DMS53 treated with DMSO at 0.1 percent for 48 hours (cell line): ENCODE results near the gene SATB2.

Experiments
- DNase-seq: peaks from one replicate; lab custom pipeline; 2025; ENCODE audit not compliant: unreplicated experiment; lab: John Stamatoyannopoulos, UW

The SATB2 gene

DNA sequence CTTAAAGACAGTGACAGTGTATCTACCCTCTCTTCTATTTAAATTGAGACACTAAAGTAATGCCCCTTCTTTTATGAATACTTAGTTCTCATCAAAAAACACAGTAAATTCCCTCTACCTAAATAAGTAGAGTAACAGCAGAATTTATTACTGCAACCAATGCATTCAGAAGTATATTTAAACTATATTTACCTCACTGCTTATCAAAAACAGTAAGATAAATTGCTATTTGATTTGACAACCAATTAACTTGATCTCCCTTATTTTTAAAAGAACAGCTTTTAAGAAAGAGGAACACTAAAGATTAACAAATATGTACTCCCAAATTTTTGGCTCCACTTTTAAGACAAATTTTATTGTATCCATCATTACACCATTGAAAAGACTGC lies 4.8 kb downstream of the SATB2 start:
- DNase-seq, result no peak

DNA sequence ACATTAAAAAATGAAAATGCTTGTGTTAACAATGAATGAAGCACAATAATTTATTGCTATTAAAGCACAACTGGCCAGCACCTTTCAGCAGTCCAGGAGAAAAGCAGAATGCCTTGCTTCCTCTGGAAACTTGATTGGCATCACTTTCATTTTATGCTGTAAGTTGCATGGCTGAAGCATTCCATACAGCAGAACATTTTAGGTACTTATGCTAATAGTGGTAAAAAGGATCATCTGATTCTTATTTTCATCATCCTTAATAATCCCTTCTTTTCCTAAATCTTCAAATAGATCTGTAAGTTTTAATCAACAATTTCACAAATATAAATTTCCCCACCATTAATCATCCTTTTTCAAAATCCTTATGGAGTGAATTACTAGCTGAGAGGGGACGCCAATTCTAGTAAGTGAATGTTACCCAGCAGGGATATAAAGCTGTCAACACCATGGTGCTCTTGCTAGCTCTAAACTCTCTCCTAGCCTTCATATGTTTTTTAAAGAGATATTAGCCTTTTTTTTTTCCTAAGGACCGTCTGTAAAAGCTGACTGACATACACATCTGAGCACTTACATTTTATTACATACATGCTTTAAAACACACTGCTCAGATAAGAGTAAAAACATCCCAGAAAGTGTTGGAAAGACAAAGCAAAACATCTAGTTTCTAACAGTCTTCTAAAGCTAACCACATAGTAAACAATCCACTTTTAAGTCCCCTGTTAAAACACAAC lies 5.3 kb downstream of the SATB2 start:
- DNase-seq, result no peak

DNA sequence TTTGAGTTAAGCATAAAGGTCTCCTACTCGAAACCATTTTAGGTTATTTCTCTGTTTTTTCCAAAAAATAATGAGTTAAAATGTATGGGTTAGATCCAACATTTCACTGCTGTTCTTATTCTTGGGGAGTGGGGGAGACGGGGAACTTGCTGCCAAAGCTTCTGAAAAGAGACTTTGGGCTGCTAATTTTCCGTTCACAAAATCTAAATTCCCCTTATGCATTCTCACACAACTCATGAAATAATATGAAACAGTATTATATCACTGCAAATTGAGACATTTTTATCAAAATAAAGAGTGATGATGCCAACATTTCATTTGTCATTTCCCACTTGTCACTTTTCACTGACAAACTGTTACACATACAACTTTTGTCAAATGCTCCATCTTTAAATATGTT lies 7.8 kb downstream of the SATB2 start:
- DNase-seq, result no peak

DNA sequence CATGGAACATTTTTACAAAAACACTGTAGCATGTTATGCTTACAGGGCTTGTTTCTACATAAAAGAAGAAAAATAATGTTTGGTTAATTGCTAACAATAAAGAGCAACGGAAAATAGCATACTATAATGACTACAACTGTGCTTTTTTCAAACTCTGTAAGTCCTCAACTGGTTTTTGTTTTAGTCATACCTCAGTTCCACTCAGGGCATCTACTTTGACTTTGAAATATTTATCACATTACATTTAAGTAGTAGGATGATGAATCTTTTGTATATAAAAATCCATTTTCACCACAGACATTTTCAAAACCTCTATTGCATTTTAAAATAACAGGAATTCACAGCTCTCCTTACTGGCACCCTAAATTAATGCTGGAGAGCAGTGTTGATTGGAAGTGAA lies 8.3 kb downstream of the SATB2 start:
- no peak for DNase-seq

DNA sequence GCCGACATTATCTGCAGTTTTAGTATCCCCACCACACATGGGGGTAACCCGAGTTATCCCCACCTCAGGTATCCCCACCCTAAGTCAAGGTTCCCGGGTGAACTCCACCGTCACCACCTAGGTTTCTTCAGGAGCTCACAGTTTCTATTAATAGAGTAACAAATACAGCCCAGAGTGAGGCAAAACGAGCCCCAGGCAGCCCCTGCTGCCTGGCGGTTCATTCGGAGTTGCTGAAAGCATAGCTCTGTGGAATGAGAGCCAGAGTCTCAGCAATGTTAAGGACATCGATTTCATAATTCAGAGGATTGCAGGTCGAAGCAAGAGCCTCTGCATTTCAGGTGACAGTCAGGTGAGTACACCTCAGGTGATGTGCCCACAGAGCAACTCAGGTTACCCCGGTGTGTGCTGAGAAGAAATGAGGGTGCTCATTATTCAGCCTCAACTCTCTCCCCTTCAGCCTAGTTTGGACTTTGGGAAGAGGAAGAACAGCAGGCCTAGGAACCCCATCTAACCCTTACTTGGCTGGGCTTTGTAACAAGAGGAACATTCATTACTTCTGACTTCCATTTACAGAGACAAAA lies 10.7 kb downstream of the SATB2 start:
- no peak for DNase-seq

DNA sequence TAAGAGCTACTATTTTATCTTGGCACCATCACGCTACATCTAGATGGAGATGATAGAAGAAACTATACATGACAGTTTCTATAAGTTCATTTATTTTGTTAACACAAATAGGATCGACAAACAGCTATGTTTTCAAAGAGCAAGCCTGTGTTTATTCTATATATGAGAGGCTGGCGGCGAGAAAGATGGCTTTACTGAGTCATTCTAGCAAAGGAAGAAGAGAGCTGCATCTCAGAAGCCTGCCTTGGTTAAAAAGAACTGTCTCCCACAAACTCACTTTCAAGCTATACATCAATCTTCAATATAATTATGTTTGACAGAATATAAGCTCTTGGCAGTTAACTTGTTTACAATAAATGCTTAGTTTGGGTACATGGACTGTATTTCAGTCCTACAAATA lies 13.0 kb downstream of the SATB2 start:
- no peak for DNase-seq

DNA sequence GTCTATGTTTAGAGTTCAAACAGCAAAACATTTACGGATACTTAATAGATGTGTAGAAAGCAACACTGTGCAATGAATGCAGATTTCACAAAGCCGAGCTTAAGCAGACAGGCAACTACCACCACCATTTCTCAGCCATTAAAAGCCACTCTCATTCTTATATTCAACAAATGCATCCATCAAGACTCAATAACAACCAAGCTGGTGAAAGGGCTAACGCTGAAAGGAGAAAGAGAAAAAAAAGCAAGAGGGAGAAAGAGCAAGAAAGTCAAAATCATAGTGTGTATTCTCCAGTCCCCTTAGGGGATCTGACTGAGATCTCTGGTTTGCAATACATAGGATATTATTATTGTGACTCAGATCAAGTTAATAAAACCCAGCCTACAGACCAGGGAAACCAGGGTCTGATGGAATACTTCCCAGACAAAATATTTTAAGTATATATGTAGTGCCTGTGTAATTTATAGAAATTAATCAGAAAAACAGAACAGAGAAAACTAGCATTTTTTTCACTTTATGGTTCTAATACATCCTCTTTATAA lies 14.1 kb downstream of the SATB2 start:
- no peak for DNase-seq

DNA sequence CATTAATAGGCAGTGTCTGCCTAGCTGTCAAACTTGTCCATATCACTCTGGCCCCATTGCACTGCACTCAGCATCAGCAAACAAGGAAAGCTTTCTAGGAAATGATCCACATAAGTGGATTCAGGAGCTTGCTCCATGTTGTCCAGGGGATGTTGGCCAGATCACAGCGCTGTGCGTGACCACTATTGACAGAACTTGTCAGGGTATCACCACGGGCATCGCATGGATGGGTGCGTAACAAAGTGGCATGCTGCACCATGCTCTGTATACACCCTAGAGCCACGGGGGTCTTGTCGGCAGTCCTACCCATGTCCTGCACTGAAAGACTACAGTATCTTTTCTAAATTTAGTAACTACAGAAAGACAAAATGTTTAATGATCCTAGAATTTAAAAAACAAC lies 15.6 kb downstream of the SATB2 start:
- no peak for DNase-seq

DNA sequence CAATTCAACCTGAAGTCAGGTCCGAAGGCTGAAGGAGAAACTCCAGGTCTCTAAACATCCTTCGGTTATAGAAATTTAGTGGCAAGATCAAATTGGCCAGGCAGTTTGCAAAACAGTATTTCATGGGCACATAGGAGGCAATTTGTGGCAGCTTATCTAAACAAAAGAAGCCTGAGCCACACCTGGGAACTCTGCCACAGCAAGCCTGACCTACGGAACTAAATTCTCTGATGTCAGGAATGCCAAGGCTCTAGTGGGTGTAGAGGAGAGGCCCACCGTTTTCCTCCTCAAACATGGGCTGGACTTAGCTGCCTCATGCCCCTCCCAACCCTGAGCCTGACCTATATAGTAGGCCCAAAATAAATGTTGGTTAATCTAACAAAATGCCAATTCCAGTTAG lies 16.0 kb downstream of the SATB2 start:
- DNase-seq, result no peak

DNA sequence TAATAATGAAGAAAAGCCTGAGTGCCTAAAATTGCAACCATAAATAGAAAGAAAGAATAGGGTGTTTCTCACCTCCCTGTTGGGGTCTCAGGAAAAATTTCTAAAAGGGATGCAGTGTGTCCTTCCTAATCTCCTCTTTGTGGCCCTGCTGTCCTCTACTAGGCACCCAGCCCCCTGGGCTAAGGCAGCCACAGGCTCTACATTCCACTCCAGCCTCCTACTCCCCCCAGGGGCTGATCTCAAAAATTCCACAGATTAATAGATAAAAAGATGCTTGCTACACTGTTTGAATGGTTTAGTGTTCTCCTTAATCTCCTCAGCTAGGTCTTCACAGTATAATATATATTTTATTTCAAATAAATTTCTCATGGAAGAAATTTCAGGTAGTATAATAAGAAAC lies 17.6 kb downstream of the SATB2 start:
- no peak for DNase-seq

DNA sequence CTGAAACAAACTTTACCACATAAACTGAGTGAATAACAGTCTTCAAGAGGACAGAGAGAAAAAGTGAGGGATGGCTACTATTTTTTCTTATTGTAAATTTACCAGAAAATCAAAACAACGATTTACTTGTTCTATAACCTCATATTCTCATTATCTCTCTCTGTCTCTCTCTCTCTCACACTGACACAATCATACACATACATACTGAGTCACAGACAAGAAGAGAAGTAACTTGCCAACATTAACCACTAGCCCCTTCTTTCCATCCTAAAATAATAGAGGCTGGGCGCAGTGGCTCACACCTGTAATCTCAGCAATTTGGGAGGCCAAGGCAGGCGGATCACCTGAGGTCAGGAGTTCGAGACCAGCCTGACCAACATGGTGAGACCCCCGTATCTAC lies 18.2 kb downstream of the SATB2 start:
- DNase-seq, result no peak

DNA sequence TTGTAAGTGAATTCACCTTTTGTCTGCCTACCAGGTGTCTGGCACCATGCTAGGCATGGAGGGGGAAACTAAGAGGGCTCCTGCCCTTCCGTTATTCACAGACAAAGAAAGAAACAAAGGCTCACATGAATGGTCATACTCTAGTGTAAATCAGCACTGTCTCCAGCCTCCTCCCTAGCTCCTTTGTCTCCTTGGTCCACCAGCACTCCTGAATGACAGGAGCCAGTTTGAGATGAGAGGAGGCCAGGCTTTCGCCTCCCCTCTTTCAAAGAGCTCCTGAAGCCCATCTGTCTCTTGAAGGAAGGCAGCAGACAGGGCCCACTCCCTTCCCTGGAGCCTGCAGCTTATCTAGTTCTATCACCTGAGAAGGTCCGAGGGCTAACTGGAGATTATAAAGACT lies 18.7 kb downstream of the SATB2 start:
- no peak for DNase-seq

DNA sequence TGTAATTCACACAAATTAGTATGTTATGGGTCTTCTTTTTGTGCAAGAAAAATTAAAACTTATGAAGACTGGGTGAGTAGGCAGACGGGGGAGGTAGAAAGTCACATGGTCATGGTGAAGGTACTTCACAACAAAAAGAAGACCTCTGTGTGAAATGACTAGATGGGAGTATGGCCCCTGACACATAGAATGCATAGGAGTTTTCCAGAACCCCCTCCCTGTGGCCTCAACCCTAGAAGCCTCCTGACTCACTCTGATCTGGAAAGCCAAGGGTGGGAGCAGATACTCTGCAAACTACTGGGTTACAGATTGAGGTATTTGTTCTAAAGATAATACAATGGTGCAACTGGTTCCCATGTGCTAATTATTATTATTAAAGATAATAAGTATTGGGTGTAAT lies 23.2 kb downstream of the SATB2 start:
- no peak for DNase-seq

DNA sequence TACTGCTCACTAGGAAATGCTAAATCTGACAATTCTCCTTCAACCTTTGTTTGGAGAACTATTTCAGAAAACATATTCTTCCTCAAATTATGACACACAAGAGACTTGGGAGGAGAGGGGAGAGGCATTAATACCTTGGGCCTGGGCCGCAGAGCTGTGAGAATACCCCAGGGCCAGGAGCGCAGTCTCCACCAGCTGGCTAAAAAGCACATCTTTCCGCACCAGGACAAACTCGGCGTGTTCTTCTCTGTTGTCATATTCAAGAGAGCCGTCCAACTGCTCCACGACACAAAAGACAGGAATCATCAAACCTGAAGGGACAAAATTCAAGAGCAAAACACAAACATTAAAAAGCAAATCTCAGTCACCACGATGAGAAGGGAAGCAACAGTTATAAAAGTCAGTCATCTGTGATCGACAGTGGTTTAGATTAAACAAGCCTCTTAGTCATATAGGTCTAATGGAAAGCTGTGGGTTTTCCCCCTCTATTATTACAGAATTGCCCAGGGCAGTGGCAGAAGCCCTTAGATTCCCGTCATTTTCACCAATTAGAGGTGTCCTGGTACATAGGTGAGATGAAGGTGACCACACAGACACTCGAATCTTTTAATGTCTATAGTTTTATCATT lies 24.4 kb downstream of the SATB2 start:
- DNase-seq, result peak; percentile 54

DNA sequence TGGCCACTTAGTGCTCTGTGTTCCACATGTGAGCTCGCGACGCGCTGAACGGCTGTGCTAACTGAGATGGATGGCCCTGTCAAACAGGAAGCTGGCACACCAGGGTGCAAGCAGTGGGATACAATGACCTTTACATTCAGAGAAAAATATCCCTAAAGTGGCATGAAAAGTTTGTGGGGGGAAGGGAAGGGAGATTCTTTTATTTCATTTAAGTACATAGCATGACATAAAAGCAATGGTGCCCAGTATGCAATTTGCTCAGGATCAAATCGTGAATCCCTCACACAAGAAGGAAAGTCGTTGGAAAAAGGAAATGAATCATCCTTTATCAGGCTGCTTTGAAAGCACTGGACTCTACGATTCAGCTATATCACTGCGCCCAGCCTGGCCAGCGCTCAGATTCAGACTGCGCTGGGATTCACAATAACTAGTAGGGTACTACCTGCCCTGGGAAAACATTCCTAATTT lies 26.0 kb downstream of the SATB2 start:
- DNase-seq, result no peak

DNA sequence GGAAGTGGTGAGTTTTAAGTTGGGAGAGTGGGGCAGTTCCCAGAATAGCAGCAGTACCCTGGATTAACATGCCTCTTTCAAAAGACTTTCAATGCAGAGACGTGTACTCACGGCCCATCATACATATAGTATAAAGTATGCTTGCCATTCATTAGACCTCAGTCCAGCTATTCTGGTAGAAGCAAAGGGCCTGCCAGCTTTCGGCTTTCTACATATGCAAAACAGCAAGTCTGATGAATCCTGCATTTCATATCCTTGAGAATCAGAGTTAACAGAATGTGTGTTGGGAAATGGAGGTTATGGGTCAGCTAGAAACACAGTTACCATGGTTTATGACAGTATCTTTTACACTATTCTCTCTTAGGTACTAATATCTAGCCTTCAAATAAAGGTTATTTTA lies 27.5 kb downstream of the SATB2 start:
- DNase-seq, result no peak

DNA sequence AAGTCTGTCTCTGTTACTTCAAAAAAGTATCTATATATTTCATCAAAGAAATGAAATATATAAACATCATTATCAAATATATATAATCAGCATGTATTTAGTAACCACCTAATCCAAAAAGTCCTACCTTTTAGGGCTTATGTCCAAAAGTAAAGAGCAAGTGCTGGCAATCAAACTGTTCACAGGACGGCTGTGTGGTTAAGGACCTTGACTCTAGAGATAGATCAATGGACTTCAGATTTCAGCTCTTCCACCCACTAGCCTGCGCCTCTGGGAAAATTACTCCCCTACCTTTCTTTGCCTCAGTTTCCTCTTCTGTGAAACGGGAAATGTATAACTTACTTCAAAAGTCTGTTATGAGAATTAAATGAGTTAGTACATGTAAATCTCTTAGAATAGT lies 29.4 kb downstream of the SATB2 start:
- DNase-seq, result no peak

DNA sequence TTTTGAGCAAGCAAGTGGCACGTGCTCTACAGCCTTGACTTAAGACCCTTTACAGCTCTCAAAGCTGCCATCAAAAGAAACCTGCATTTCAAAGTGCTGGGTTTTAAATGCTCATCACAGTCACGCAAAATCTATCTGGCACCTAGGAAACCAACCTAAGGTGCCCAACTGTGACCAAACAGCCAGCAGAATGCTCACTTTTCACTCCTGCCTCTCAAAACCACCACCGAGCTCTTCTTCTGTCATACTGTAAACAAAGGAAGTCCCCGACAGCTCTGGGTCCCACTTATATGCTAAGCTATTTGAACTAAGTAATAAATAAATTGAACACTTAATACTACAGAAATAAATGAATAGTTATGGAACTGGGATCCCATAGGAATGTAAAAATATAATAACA lies 33.6 kb downstream of the SATB2 start:
- no peak for DNase-seq

DNA sequence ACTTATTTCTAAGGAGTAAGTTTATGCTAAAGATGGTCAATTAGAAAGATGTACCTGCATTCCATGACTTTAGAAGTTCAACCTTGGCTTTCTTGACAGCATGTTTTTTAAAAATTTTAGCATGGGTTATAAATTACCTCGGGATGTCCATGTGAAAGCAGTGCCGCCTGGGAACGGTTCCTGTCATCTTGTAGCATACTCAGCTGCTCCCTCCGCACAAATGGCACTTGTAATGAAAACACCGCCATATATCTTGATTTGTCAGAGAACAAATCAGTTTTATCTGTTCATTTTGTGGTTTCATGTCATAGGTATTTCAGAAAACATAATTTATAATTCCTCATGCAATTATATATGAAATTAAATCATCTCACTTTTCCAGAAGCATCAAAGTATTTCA lies 38.3 kb downstream of the SATB2 start:
- no peak for DNase-seq

DNA sequence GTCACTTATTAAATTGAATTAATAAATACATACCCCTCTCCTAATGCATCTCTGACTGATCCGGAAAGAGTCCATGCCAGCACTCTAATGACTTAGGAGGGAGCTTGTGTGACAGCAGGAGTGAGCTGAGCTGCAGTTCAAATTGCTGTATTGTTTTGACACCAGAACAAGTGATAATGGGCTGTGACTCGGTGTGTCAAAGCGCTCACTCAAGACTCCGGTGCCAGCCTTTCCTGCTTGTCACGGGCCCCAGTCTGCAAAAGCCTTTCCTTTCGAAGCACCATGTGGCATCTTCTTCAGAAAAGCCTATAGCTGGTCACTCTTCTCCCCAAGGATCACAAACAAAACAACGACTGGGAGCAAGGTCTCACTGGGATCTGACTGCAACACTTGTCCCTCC lies 43.3 kb downstream of the SATB2 start:
- DNase-seq, result no peak

DNA sequence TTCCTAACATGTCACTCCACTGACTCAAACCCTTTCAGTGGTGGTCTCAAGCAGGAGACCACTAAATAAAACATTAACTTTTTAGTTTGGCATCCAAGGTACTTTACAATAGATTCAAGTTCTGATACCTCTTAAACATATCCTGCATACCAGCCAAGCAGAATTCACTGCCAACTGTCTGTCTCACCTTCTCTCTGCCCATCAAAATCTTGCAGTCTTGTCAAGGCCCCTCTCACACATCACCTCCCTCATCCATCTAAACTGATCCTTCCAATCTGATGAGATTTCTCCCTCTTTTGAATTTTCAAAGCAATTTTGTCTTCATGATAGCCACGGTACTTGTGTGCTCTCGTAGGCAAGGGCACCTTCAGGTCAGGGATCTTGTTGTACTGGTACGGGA lies 43.7 kb downstream of the SATB2 start:
- DNase-seq, result no peak

DNA sequence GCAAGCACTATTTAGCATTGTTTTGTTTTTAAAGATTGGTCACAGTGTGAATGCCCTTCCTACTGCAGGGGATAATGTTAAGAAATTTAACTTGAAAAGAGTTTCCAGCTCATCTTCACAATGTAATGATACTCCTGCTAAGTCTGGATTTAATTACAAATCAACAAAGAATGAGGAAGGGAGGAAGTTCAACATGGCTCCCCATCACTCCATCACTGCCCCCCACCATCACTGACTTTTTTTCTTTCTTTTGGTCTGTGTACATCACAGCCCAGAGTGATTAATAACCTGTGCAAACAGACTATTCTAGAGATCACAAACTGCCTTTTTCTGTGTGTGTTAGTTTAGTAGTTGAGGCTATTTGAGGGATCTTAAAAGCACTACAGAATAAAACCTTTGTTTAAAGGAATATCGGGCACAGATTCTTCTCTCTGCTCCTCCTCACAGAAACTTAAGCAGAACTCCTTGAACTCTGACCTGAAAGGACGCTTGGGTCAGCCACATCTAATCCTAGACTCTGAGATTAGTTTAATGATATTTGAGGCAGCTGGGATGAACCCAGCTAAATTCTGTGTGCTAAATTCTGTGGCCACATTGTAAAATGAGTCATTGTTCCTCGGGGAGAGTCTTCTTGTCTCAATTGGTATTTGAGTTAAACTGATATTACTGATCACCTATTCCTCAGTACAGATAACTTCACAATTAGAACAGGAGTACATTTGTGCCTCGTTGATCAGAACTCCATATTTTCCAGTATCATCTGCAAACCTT lies 47.8 kb downstream of the SATB2 start:
- no peak for DNase-seq
